Mucosa of descending colon (tissue), 3 donors: ENCODE data around the gene KCNJ1. TPM values are rescaled to one million over a fixed set of nuclear protein-coding genes. Genes with fewer than 3 reads are reported as not detected.

Experiments used
- ATAC-seq: fragments of 200-7000 bp; cut with Tn5 transposase; one replicate; pipeline ENCODE4 v1.9.1; 2020; ENCODE audit warnings: mild to moderate bottlenecking, moderate library complexity
- DNase-seq, 3 donors: peaks; one replicate each; pipeline ENCODE4 v3.0.0-alpha.2; 2020
- H3K36me3 ChIP-seq: fragments of 200-600 bp; one replicate; pipeline ENCODE4 v1.8.0; 2021; ENCODE audit warnings: low read depth, mild to moderate bottlenecking
- H3K4me1 ChIP-seq: fragments of 200-600 bp; one replicate; pipeline ENCODE4 v1.8.0; 2021; ENCODE audit warnings: low read depth, mild to moderate bottlenecking
- H3K4me3 ChIP-seq: fragments of 200-600 bp; one replicate; pipeline ENCODE4 v1.8.0; 2021; ENCODE audit warnings: mild to moderate bottlenecking
- H3K9me3 ChIP-seq: fragments of 200-600 bp; one replicate; pipeline ENCODE4 v1.8.0; 2021; ENCODE audit warnings: mild to moderate bottlenecking
- intact Hi-C, 2 donors: fragments of 100-400 bp; cut with DNase I in 1 of 2; cut with micrococcal nuclease in 1 of 2; formaldehyde crosslinking; loops; one replicate each; pipeline versions ENCODE4 v1.11.0 to v1.11.1; 2022; cut with DNase I, micrococcal nuclease
- total RNA-seq, 3 donors: library from RNA; stranded (reverse); fragmentation: NEBNext Ultra II Directional in 2 of 3; extraction: Animal tissue kit (Norgen Biotek cat#: 25700) in 2 of 3; gene quantifications; one replicate each; pipeline versions ENCODE4 v1.2.1 to v1.2.4, GENCODE V29; 2021 to 2023
- TF ChIP-seq, protein P1 (sequence below): fragments of 200-600 bp; IDR thresholded peaks from one replicate; pipeline ENCODE4 v1.8.0; 2022; ENCODE audit warnings: antibody characterized with exemption, mild to moderate bottlenecking
- donor health status: DM: no; HTN: no; CAD: no; lungs with moderate emphysema.
- donor health status: DM: no; HTN: no; CAD: no.
- donor health status: DM: no; HTN: yes; CAD: no.

KCNJ1 gene
- total RNA-seq, 3 donors from 2014 or later: not detected

DNA sequence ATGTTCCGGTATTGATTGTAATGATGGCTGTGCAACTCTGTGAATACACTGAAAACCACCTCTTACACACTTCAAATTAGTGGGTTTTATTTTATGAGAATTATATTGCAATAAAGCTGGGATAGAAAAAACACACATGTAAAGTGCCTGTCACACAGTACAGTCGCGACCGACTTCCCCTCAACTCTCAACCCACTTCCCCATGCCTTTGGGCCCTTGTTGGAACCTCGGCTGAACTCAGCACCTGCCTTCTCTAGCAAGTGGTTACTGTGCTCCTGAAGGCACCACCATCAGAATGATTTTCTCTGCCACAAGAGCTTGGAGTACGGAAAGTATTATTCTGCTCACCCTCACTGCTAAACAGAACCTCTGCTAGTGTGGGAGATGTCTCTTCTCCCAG, 13.5 kb downstream of the KCNJ1 start:
- Histone ChIP-seq H3K9me3 (no peaks in the 10 kb centered on the region), H3K4me3 (no peak overlapping the region), H3K36me3 (no peaks in the 10 kb centered on the region), H3K4me1 (no peaks in the 10 kb centered on the region)
- ATAC-seq (no peak), DNase-seq (no peak)
- intact Hi-C loops: no loop called here
- TF ChIP-seq, protein P1, sequence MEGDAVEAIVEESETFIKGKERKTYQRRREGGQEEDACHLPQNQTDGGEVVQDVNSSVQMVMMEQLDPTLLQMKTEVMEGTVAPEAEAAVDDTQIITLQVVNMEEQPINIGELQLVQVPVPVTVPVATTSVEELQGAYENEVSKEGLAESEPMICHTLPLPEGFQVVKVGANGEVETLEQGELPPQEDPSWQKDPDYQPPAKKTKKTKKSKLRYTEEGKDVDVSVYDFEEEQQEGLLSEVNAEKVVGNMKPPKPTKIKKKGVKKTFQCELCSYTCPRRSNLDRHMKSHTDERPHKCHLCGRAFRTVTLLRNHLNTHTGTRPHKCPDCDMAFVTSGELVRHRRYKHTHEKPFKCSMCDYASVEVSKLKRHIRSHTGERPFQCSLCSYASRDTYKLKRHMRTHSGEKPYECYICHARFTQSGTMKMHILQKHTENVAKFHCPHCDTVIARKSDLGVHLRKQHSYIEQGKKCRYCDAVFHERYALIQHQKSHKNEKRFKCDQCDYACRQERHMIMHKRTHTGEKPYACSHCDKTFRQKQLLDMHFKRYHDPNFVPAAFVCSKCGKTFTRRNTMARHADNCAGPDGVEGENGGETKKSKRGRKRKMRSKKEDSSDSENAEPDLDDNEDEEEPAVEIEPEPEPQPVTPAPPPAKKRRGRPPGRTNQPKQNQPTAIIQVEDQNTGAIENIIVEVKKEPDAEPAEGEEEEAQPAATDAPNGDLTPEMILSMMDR: no peak

GRCh38 chr11:128852327-128853023, 14.6 kb downstream of the KCNJ1 start:
- H3K4me3 ChIP-seq: no peak overlapping the region
- no peaks in the 10 kb centered on the region for H3K9me3 ChIP-seq
- no peak for ATAC-seq
- TF ChIP-seq, protein P1: no peak
- no peaks in the 10 kb centered on the region for H3K4me1 ChIP-seq
- DNase-seq: no peak
- intact Hi-C loops: no loop called here
- no peaks in the 10 kb centered on the region for H3K36me3 ChIP-seq

GRCh38 chr11:128848815-128849455, 18.2 kb downstream of the KCNJ1 start:
- H3K4me3 ChIP-seq: no peak overlapping the region
- peak; percentile 73 for ATAC-seq
- peak in 2 of 3 donors; percentile 64 to 71 for DNase-seq
- TF ChIP-seq, protein P1: peak; percentile 40
- no peaks in the 10 kb centered on the region for H3K36me3 ChIP-seq
- intact Hi-C loops: no loop called here
- H3K9me3 ChIP-seq: no peaks in the 10 kb centered on the region
- H3K4me1 ChIP-seq: no peaks in the 10 kb centered on the region

- Histone ChIP-seq H3K4me3 (no peak overlapping the region), H3K9me3 (no peaks in the 10 kb centered on the region), H3K36me3 (no peaks in the 10 kb centered on the region), H3K4me1 (no peaks in the 10 kb centered on the region)
- ATAC-seq (no peak), DNase-seq (no peak)
- intact Hi-C loops: no loop called here
- TF ChIP-seq, protein P1: no peak
Observed at GRCh38 chr11:128846985-128847384, 20.1 kb downstream of the KCNJ1 start.

GRCh38 chr11:128845334-128845780, 21.7 kb downstream of the KCNJ1 start:
- intact Hi-C loops: no loop called here
- H3K36me3 ChIP-seq: no peaks in the 10 kb centered on the region
- H3K9me3 ChIP-seq: no peaks in the 10 kb centered on the region
- H3K4me3 ChIP-seq: no peak overlapping the region
- DNase-seq (no peak), ATAC-seq (peak; percentile 53)
- TF ChIP-seq, protein P1: no peak
- no peaks in the 10 kb centered on the region for H3K4me1 ChIP-seq
